Stimulated activated CD4-positive, alpha-beta T cell treated with anti-CD3 and anti-CD28 coated beads, TNF-alpha, amount 100 ng/mL, for 4 hours (primary cell): Measurements from ENCODE around the gene OR10AD1.
"Not testable (repeated sequence)": the region's sequence is repeated elsewhere in the genome, so short reads cannot be mapped to it uniquely, and the experiment has no call there.

Experiments used
- DNase-seq, 3 experiments: peaks; one replicate each; pipeline ENCODE4 v3.0.0-alpha.2; 2020; ENCODE audit warnings: low read depth in 3 of 3

The OR10AD1 gene

GRCh38 chr12:48160807-48161206, 42.3 kb downstream of the OR10AD1 start:
- no peak for DNase-seq

GRCh38 chr12:48160046-48160445, 43.0 kb downstream of the OR10AD1 start:
- DNase-seq, result no peak

GRCh38 chr12:48157889-48158370, 45.2 kb downstream of the OR10AD1 start:
- no peak for DNase-seq

- DNase-seq, result peak; percentile 96 to 98 (median 98)
Observed at GRCh38 chr12:48157018-48157888, 45.8 kb downstream of the OR10AD1 start, which contains the start of gene ASB8. ASB8 (minus strand) TSS chr12:48157515; CDS start chr12:48153496, 4,019 bp downstream.

GRCh38 chr12:48156652-48157017, 46.5 kb downstream of the OR10AD1 start:
- no peak for DNase-seq

GRCh38 chr12:48155786-48156185, 47.3 kb downstream of the OR10AD1 start:
- not testable (repeated sequence) for DNase-seq
